BJ (cell line): ENCODE results near the gene CA10. TPM values are rescaled to one million over a fixed set of nuclear protein-coding genes. Genes with fewer than 3 reads are reported as not detected.

Source experiments
- CTCF ChIA-PET: fragments of 350-600 bp; formaldehyde crosslinking; extraction: SDS; loops from one replicate; lab custom pipeline; 2021; ENCODE audit warnings: antibody characterized with exemption, inconsistent platforms; lab: Yijun Ruan, JAX
- POLR2A ChIA-PET: fragments of 300-600 bp; sonication (Branson Sonifier 250); formaldehyde crosslinking; extraction: SDS; loops from one replicate; lab custom pipeline; 2021; ENCODE audit warnings: antibody characterized with exemption; lab: Charles Lee
- DNase-seq: peaks from one replicate; pipeline ENCODE4 v3.0.0-alpha.2; 2011; ENCODE audit warnings: low read depth
- H3K27me3 ChIP-seq: 2 replicates; pipeline ENCODE4 v1.6.0; 2011; ENCODE audit warnings: low read length; ENCODE audit not compliant: control insufficient read depth, insufficient read depth
- H3K36me3 ChIP-seq: 2 replicates; pipeline ENCODE4 v1.5.1; 2011; ENCODE audit warnings: low read length; ENCODE audit not compliant: control insufficient read depth, insufficient read depth
- H3K4me3 ChIP-seq: 2 replicates; pipeline ENCODE4 v1.5.1; 2011; ENCODE audit warnings: low read depth, mild to moderate bottlenecking, control low read depth, low read length
- polyA plus RNA-seq: library from polyadenylated mRNA; depleted of rRNA; stranded (reverse); fragments of >200 nt; gene quantifications from 2 replicates; pipeline ENCODE4 v1.2.3, GENCODE V29; 2011
- TF ChIP-seq, protein P1 (sequence below): IDR thresholded peaks from 2 replicates; pipeline ENCODE4 v1.5.1; 2011; ENCODE audit warnings: low read depth, mild to moderate bottlenecking, control low read depth, inconsistent platforms, low read length, moderate library complexity; ENCODE audit not compliant: insufficient read depth

CA10 gene
- polyA plus RNA-seq, 1 experiment, result not detected

DNA sequence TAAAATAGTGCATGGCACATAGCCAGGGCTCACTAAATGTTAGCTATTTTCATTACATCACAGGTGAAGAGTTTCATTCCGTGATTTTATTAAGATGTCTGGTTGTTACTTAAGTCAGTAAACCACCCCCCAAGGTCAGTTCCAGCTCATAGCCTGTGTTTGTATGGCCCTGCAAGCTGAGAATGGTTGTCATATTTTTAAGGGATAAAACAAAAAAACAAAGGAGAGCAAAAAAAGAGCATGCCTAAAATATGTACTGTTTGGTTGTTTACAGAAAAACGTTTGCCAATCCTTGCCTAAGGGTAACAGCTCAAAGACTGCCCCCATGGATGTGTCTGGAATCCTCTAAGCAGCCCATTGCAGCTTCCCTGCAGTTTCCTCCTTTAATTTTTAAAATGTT lies 329.6 kb downstream of the CA10 start:
- Histone ChIP-seq H3K4me3 (no peak overlapping the region), H3K36me3 (no peaks in the 10 kb centered on the region), H3K27me3 (no peaks in the 10 kb centered on the region)
- no peak for DNase-seq
- TF ChIP-seq, protein P1, sequence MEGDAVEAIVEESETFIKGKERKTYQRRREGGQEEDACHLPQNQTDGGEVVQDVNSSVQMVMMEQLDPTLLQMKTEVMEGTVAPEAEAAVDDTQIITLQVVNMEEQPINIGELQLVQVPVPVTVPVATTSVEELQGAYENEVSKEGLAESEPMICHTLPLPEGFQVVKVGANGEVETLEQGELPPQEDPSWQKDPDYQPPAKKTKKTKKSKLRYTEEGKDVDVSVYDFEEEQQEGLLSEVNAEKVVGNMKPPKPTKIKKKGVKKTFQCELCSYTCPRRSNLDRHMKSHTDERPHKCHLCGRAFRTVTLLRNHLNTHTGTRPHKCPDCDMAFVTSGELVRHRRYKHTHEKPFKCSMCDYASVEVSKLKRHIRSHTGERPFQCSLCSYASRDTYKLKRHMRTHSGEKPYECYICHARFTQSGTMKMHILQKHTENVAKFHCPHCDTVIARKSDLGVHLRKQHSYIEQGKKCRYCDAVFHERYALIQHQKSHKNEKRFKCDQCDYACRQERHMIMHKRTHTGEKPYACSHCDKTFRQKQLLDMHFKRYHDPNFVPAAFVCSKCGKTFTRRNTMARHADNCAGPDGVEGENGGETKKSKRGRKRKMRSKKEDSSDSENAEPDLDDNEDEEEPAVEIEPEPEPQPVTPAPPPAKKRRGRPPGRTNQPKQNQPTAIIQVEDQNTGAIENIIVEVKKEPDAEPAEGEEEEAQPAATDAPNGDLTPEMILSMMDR, result no peak
- CTCF ChIA-PET, result no interaction called here
- POLR2A ChIA-PET, result no interaction called here

DNA sequence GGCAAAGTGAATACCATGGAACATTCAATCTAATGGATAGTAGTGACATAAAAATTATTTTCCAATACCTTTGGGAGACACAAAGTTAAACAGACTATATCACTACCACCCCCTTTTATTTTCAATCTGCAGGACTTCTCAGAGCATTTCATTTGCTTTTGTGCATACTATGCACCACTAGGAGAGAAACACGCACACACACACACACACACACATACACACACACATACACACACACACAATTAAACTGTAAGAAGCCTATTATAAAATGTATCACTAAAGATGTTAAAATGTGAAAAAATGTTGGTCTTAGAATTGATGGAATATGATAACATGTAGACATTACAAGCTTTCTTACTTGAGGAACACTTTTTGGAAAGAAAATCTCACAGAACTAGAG lies 331.4 kb downstream of the CA10 start:
- DNase-seq, result no peak
- Histone ChIP-seq H3K36me3 (no peaks in the 10 kb centered on the region), H3K4me3 (no peak overlapping the region), H3K27me3 (no peaks in the 10 kb centered on the region)
- TF ChIP-seq, protein P1, result no peak
- POLR2A ChIA-PET, result no interaction called here
- CTCF ChIA-PET, result no interaction called here

DNA sequence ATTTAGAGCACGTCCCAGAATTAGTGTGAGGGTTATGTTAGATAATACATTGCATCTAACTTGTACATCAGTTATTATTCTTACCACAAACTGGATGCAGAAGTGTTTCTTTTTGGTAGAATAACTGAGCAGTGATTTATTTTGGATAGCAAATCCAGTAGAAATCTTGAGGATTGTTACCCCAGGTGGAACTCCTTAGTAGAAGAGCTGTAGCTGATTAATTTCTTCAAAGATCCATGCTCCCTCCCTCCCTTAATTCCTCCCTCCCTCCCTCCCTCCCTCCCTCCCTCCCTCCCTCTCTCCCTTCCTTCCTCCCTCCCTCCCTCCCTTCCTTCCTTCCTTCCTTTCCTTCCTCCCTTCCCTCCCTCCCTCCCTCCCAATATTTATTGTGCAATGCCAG lies 337.7 kb downstream of the CA10 start:
- Histone ChIP-seq H3K27me3 (no peaks in the 10 kb centered on the region), H3K36me3 (no peaks in the 10 kb centered on the region), H3K4me3 (no peak overlapping the region)
- CTCF ChIA-PET, result interaction anchor here (0.6 kb wide), 1 partner anchor 10 kb away, joined by 4 read pairs; no protein-coding TSS in a partner anchor
- DNase-seq, result no peak
- POLR2A ChIA-PET, result no interaction called here
- TF ChIP-seq, protein P1, result no peak

DNA sequence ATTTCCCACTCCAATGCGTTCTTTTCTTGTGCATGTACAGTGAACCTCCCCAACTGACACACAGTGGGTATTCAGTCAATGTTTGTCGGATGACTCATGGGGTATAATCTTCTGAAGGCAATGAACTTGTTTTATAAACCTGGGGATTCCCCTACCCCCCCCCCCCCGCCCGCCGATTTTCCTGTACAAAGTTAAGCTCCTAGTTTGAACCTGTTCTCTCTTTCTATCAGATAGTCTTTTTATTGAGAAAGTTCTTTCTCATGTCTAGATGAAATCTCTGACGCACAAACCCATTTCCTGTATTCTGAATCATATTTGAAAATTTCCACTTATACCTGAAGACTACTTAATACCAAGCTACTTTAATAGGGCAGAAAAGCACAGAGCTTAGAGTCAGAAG lies 338.3 kb downstream of the CA10 start:
- ChIA-PET CTCF (interaction anchor here (0.6 kb wide), 1 partner anchor 10 kb away, joined by 4 read pairs; no protein-coding TSS in a partner anchor), POLR2A (no interaction called here)

DNA sequence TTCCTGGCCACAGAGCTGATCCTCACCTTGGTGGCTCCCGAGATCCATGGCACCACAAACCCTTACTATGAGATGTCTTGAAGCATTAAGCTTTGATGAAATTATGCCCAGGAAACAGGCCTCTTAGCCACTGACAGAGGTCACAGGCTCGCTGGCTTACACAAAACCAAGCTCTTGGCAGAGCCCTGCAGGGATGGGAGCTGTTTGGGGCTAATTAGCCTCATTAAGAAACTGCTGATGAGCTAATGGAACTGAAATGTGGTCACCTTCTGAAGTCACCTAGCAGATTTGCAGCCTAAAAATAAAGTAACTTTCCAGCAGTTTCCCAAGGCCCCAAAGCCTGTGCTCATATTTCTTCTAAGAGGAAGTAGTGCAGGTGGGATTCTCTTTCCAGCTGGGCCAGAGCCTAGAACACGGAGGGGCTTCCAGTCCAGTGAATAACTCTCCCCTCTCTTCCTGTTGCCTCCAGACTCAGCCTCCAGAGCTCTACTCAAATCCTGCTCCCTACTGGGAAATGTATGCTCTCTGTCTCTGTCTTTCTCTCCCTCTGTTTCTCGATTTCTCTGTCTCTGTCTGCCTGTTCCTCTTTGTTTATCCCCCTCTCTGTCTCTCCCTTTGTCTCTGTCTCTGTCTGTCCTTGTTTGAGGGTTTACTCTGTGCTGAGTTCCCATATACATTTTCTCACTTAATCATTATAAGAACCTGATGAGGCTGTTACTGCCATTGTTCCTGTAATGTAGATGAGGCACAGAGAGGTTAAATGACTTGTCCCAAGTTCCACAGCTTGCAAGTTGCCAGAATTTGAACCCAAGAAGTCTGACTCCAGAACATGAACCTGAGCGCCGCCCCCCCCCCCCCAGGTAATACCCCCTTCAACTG lies 338.9 kb downstream of the CA10 start:
- no peaks in the 10 kb centered on the region for H3K27me3 ChIP-seq
- no peaks in the 10 kb centered on the region for H3K36me3 ChIP-seq
- ChIA-PET POLR2A (no interaction called here), CTCF (interaction anchor here (1.4 kb wide), 1 partner anchor 11 kb away, joined by 3 read pairs; no protein-coding TSS in a partner anchor)
- no peak overlapping the region for H3K4me3 ChIP-seq
- TF ChIP-seq, protein P1, result no peak
- DNase-seq, result no peak

More for the DNA sequence above, 338.3 kb downstream of the CA10 start:
- TF ChIP-seq, protein P1, result no peak
- Histone ChIP-seq H3K4me3 (no peak overlapping the region), H3K27me3 (no peaks in the 10 kb centered on the region), H3K36me3 (no peaks in the 10 kb centered on the region)
- DNase-seq, result no peak
